Subcutaneous abdominal adipose tissue (tissue), 5 donors: ENCODE results near the gene DNAJC30.

Experiments
- H3K27ac ChIP-seq: one replicate; pipeline ENCODE4 v1.7.0; 2013; ENCODE audit warnings: low read depth, mild to moderate bottlenecking, inconsistent platforms, low read length, moderate library complexity
- H3K27me3 ChIP-seq, 5 donors: one replicate each; pipeline ENCODE4 v1.7.0; 2013; ENCODE audit warnings: low read length in 5 of 5, inconsistent platforms in 1 of 5; ENCODE audit not compliant: control insufficient read depth in 5 of 5, insufficient read depth in 4 of 5
- H3K36me3 ChIP-seq, 5 donors: one replicate each; pipeline ENCODE4 v1.7.0; 2013; ENCODE audit warnings: low read length in 5 of 5; ENCODE audit not compliant: control insufficient read depth in 5 of 5, insufficient read depth in 5 of 5
- H3K4me1 ChIP-seq, 5 donors: one replicate each; pipeline ENCODE4 v1.7.0; 2013; ENCODE audit warnings: low read length in 5 of 5, mild to moderate bottlenecking in 3 of 5, moderate library complexity in 1 of 5; ENCODE audit not compliant: control insufficient read depth in 5 of 5, insufficient read depth in 5 of 5
- H3K4me3 ChIP-seq, 5 donors: one replicate each; pipeline ENCODE4 v1.7.0; 2013; ENCODE audit warnings: low read length in 5 of 5, low read depth in 1 of 5
- H3K9ac ChIP-seq, 5 donors: one replicate each; pipeline ENCODE4 v1.7.0; 2013; ENCODE audit warnings: low read length in 5 of 5, mild to moderate bottlenecking in 4 of 5, moderate library complexity in 3 of 5
- H3K9me3 ChIP-seq, 5 donors: one replicate each; pipeline ENCODE4 v1.7.0; 2013; ENCODE audit warnings: low read length in 5 of 5; ENCODE audit not compliant: control insufficient read depth in 5 of 5
- donor health status: healthy.
- donor health status: healthy.
- donor health status: healthy.
- donor health status: healthy.
- donor health status: healthy.

Gene DNAJC30

DNA sequence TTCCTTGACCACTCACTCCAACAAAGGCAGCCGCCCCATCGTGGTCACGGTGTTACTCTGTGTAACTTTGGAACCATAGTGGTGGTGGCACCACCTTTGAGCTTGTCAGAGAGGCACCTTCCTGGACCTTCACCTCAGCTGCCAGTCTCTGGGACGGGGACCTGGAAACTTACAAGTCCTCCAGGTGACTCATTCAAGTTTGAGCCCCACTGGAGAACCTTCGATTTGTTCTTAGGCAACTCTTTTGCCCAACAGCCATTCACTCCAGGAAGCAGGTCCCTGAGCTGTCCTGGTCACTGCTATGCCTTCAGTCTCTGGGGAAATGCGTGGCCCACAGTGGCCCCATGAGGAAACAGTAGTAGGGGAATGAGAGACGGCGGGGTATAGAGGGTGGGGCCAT lies 19.0 kb upstream of the DNAJC30 start:
- Histone ChIP-seq H3K27me3 (no peaks in the 10 kb centered on the region), H3K4me3 (no peak overlapping the region), H3K27ac (no peak overlapping the region), H3K36me3 (peaks cover 0 to 42% (median 37%) of the 10 kb centered on the region in 5 donors), H3K9ac (no peak overlapping the region), H3K9me3 (no peaks in the 10 kb centered on the region), H3K4me1 (peaks cover 0 to 6% (median 2%) of the 10 kb centered on the region in 5 donors)

DNA sequence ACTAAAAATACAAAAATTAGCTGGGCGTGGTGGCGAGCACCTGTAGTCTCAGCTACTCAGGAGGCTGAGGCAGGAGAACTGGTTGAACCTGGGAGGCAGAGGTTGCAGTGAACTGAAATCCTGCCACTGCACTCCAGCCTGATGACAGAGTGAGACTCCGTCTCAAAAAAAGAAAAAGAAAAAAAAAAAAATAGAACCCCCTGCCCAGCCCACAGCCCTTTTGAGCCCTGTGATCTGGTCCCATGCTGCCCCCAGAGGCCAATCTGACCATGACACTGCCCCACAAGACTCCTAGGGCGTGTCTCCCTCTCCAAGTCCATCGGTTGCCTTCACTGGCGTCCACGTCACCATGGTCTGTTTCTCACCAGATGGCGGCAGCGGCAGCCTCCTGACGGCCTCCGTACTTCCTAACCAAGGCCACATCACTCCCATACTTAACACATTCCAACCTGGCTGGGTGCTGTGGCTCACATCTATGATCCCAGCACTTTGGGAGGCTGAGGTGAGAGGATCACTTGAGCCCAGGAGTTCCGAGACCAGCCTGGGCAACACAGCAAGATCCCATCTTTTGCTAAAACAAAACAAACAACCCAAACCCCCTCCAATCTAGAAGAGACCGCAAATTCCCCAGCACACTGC lies 18.2 kb upstream of the DNAJC30 start:
- no peak overlapping the region for H3K27ac ChIP-seq
- peaks cover 0 to 5% (median 2%) of the 10 kb centered on the region in 5 donors for H3K4me1 ChIP-seq
- no peaks in the 10 kb centered on the region for H3K27me3 ChIP-seq
- H3K4me3 ChIP-seq, result no peak overlapping the region
- peaks cover 0 to 50% (median 45%) of the 10 kb centered on the region in 5 donors for H3K36me3 ChIP-seq
- no peak overlapping the region for H3K9ac ChIP-seq
- no peaks in the 10 kb centered on the region for H3K9me3 ChIP-seq

DNA sequence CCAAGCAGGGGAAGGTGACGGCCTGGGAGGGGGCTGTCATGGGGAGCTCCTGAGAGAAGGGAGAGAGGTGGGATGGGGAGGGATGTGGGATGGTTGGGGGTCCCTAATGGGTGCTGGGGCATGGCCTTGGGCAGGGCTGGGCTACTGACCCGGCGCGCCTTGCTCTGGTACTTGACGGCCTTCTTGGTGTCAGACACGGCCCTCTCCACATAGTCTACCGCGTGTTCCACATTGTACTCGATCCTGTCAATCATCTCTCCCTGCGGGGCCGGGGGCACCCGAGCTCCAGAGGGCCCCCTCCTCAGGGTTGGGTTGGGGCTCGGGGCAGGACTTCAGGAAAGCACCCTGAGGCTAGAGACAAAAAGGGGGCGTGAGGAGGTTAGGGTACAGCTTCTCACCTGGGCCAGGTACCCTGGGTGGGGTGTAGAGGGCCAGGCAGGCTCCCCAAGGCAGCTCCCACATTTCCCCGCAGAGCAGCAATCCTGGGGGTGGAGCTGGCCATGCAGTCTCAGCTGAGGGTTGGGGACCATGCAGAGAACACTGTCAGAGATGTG lies 17.4 kb upstream of the DNAJC30 start:
- Histone ChIP-seq H3K4me3 (no peak overlapping the region), H3K27me3 (no peaks in the 10 kb centered on the region), H3K4me1 (peaks cover 0 to 5% (median 2%) of the 10 kb centered on the region in 5 donors), H3K36me3 (peaks cover 2 to 58% (median 53%) of the 10 kb centered on the region in 5 donors), H3K9me3 (no peaks in the 10 kb centered on the region), H3K27ac (no peak overlapping the region), H3K9ac (no peak overlapping the region)

DNA sequence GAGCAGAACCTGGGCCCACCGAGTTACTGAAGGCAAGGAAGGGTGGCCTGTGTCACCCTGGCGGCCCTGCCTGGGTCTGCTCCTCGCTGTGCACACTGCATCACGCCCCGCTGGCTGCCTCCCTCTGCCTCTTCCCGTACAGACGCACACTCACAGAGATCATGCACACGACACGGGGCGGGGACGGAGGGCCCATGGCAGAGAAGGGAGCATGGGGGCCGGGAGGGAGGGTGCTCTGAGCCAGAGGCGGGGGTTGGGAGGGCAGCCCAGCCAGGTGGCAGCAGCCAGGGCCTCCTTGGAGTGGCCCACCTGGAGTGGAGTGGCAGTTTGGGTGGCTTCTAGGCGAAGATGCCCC lies 16.8 kb upstream of the DNAJC30 start:
- H3K9ac ChIP-seq, result no peak overlapping the region
- H3K27ac ChIP-seq, result no peak overlapping the region
- H3K36me3 ChIP-seq, result peaks cover 3 to 64% (median 58%) of the 10 kb centered on the region in 5 donors
- peaks cover 0 to 5% (median 2%) of the 10 kb centered on the region in 5 donors for H3K4me1 ChIP-seq
- no peaks in the 10 kb centered on the region for H3K9me3 ChIP-seq
- H3K27me3 ChIP-seq, result no peaks in the 10 kb centered on the region
- H3K4me3 ChIP-seq, result no peak overlapping the region

DNA sequence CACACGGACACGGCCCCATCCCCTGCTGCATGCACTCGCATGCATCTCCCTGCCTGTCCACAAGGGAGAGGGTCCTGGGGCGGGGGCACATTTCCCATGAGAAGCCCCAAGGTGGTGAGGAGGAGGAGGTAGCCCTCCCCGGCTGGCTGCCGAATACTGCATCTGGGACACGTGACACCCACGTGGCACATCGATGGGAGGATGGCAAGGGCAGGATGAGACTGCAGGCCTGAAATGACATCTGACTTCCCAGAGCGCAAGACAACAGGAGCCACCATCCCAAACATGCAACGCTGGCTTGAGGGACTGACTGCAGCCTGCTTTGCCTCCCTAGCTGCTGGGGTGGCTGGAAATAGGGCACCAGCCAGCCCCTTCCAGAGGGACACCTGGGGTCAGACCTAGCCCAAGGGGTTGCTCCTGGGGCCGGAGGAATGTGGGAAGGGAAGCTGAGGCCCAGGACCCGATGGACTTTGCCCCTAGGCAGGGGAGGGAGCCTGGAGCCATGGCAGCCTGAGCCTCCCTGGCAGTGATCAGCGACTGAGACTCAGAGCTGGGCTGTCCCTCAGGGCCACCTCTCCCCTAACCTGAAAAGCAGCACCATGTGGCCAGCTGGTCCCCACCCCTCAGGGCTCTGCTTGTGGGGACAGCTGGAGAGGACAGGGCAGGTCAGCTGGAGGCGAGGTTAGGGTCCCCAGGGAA lies 16.3 kb upstream of the DNAJC30 start:
- no peaks in the 10 kb centered on the region for H3K9me3 ChIP-seq
- H3K27me3 ChIP-seq, result no peaks in the 10 kb centered on the region
- no peak overlapping the region for H3K27ac ChIP-seq
- no peak overlapping the region for H3K4me3 ChIP-seq
- peaks cover 0 to 5% (median 2%) of the 10 kb centered on the region in 5 donors for H3K4me1 ChIP-seq
- peaks cover 3 to 69% (median 63%) of the 10 kb centered on the region in 5 donors for H3K36me3 ChIP-seq
- H3K9ac ChIP-seq, result no peak overlapping the region

DNA sequence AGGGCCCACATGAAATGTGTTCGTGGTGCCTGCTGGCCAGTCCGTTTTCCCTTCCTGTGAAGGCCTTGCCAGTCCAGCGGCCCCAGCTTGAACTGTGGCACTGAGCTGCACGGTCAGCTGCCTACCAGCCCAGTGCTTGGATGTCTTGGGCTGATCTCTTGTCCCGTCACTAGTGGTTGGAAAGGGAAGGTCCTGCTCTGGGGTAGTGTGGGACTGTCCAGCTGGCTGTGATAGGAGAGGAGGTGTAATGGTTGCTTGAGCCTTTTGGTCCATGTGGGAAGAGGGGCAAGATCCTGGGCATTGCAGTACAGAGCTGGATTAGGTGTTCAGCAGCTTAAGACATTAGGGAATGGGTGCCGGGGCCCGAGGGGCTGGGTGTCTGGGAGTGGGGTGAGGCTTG lies 15.2 kb upstream of the DNAJC30 start:
- no peak overlapping the region for H3K9ac ChIP-seq
- H3K27ac ChIP-seq, result no peak overlapping the region
- H3K4me3 ChIP-seq, result no peak overlapping the region
- no peaks in the 10 kb centered on the region for H3K9me3 ChIP-seq
- no peaks in the 10 kb centered on the region for H3K4me1 ChIP-seq
- H3K27me3 ChIP-seq, result no peaks in the 10 kb centered on the region
- H3K36me3 ChIP-seq, result peaks cover 3 to 76% (median 74%) of the 10 kb centered on the region in 5 donors

DNA sequence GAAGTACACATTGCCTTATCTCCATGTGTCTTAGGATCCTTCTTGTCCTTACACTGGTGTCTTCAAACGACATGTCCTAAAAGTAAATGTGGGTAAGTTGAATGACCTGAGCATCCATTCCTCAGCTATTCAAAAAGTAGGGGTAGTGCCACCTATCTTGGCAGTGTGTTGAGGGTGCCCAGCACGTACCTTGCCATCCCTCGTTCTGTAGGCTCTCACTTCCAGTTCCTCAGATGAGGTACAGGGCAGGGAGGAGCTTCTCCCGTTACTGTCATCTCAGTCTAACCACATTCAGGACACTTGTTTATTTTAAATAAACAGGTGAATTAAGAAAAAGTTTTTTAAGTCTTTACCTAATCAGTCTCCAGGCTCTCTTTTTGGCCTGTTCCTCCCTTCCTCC lies 13.1 kb upstream of the DNAJC30 start:
- Histone ChIP-seq H3K4me1 (no peaks in the 10 kb centered on the region), H3K27me3 (no peaks in the 10 kb centered on the region), H3K27ac (no peak overlapping the region), H3K9ac (no peak overlapping the region), H3K9me3 (no peaks in the 10 kb centered on the region), H3K36me3 (peaks cover 3 to 90% (median 85%) of the 10 kb centered on the region in 5 donors), H3K4me3 (no peak overlapping the region)

- Histone ChIP-seq H3K4me3 (no peak overlapping the region), H3K27ac (no peak overlapping the region), H3K36me3 (peaks cover 5 to 88% (median 72%) of the 10 kb centered on the region in 5 donors), H3K9me3 (no peaks in the 10 kb centered on the region), H3K4me1 (no peaks in the 10 kb centered on the region), H3K27me3 (no peaks in the 10 kb centered on the region), H3K9ac (no peak overlapping the region)
Measured at GRCh38 chr7:73690646-73691045, 7.4 kb upstream of the DNAJC30 start.

DNA sequence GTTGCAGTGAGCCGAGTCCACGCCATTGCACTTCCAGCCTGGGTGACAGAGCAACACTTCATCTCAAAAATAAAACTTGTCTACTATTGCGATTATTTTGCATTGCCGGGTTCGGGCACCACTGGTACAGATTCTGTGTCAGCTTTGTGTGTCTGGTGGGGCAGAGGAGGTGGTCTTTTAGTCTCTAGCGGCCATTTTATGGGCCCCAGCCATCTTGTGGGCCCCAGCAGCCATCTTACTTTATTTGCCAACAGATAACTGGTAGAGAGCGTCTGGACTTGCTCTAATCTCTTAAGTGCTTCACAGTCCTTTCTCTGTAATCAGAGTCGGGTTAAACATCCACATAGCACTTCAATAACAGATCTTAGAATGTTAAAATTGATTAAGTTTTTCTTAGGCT lies 5.0 kb upstream of the DNAJC30 start:
- no peaks in the 10 kb centered on the region for H3K27me3 ChIP-seq
- no peaks in the 10 kb centered on the region for H3K9me3 ChIP-seq
- H3K36me3 ChIP-seq, result peaks cover 4 to 64% (median 50%) of the 10 kb centered on the region in 5 donors
- no peak overlapping the region for H3K4me3 ChIP-seq
- H3K9ac ChIP-seq, result no peak overlapping the region
- H3K4me1 ChIP-seq, result peaks cover 0 to 8% (median 7%) of the 10 kb centered on the region in 5 donors
- H3K27ac ChIP-seq, result no peak overlapping the region

DNA sequence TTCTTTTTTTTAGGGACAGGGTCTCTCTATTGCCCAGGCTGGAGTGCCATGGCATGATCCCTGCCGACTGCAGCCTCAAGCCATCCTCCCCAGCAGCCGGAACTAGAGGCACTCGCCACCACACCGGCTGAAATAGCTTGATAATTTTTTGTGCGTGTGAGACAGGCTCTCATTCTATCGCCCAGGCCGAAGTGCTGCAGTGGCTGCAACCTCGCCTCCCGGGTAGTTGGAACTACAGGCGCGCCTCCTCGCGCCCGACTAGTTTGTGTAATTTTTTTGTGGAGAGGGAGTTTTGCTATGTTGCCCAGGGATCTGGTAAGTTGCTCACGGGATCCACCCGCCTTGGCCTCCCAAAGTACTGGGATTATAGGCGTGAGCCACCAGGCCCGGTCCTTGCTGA lies 2.1 kb upstream of the DNAJC30 start:
- no peaks in the 10 kb centered on the region for H3K27me3 ChIP-seq
- no peak overlapping the region for H3K27ac ChIP-seq
- peaks cover 9 to 36% (median 31%) of the 10 kb centered on the region in 5 donors for H3K4me1 ChIP-seq
- H3K4me3 ChIP-seq, result no peak overlapping the region
- no peak overlapping the region for H3K9ac ChIP-seq
- no peaks in the 10 kb centered on the region for H3K9me3 ChIP-seq
- peaks cover 4 to 35% (median 23%) of the 10 kb centered on the region in 5 donors for H3K36me3 ChIP-seq
